A549 (cell line): ENCODE measurements around the gene SCYGR2.

Experiments used
- BCL3 ChIP-seq: fragments of >200 bp; sonication (Bioruptor Twin); formaldehyde crosslinking; IDR thresholded peaks from 3 replicates; pipeline ENCODE4 v1.6.1; 2016
- CTCF ChIP-seq: fragments of >200 bp; sonication (Bioruptor Twin); formaldehyde crosslinking; IDR thresholded peaks from 3 replicates; pipeline ENCODE4 v1.5.1; 2016
- E2F6 ChIP-seq: IDR thresholded peaks from 2 replicates; pipeline ENCODE4 v1.6.1; 2012; ENCODE audit warnings: low read depth, borderline replicate concordance
- ELK1 ChIP-seq: fragments of 150-350 bp; IDR thresholded peaks from 2 replicates; pipeline ENCODE4 v1.6.1; 2014; ENCODE audit warnings: low read depth, mild to moderate bottlenecking, low read length
- EP300 ChIP-seq, 2 experiments: fragments of >200 bp; sonication (Bioruptor Twin); formaldehyde crosslinking; IDR thresholded peaks; 2 replicates in 1 of 2; 3 replicates in 1 of 2; pipeline ENCODE4 v1.6.1; 2016 to 2017
- JUN ChIP-seq, 2 experiments: fragments of >200 bp; sonication (Bioruptor Twin); formaldehyde crosslinking; IDR thresholded peaks; 2 replicates in 1 of 2; 3 replicates in 1 of 2; pipeline ENCODE4 v1.6.1; 2016 to 2017
- KDM1A ChIP-seq: fragments of 200-600 bp; sonication (generic); IDR thresholded peaks from 2 replicates; pipeline ENCODE4 v1.6.1; 2016; ENCODE audit warnings: low read depth, mild to moderate bottlenecking
- MAFK ChIP-seq: fragments of 450-650 bp; IDR thresholded peaks from 2 replicates; pipeline ENCODE4 v1.6.1; 2014; ENCODE audit not compliant: partially characterized antibody
- MAX ChIP-seq: IDR thresholded peaks from 2 replicates; pipeline ENCODE4 v1.6.1; 2012
- POLR2A ChIP-seq: IDR thresholded peaks from 2 replicates; pipeline ENCODE4 v1.6.1; 2012; ENCODE audit warnings: mild to moderate bottlenecking, low read length
- RAD21 ChIP-seq, 2 experiments: fragments of >200 bp in 1 of 2; sonication (Bioruptor Twin) in 1 of 2; formaldehyde crosslinking in 1 of 2; IDR thresholded peaks in 1 of 2; conservative IDR thresholded peaks in 1 of 2; 2 replicates in 1 of 2; 3 replicates in 1 of 2; pipeline ENCODE4 v1.6.1; 2012 to 2018; ENCODE audit warnings: inconsistent platforms in 1 of 2
- REST ChIP-seq: fragments of 200-600 bp; sonication (generic); IDR thresholded peaks from 2 replicates; pipeline ENCODE4 v1.6.1; 2016; ENCODE audit warnings: antibody characterized with exemption, mild to moderate bottlenecking, moderate library complexity
- RFX5 ChIP-seq: fragments of 450-650 bp; IDR thresholded peaks from 2 replicates; pipeline ENCODE4 v1.7.1; 2014; ENCODE audit warnings: antibody characterized with exemption, mild to moderate bottlenecking, moderate library complexity

- TF ChIP-seq RAD21 (conservative IDR thresholded peaks at IDR 0.05 in 1 of 2, IDR thresholded peaks at IDR 0.05 in 1 of 2) (no peak), CTCF (no peak), JUN (IDR thresholded peaks at IDR 0.05) (no peak), MAFK (no peak), E2F6 (no peak), BCL3 (no peak), MAX (no peak), RFX5 (no peak), POLR2A (no peak), ELK1 (no peak), KDM1A (no peak), EP300 (IDR thresholded peaks at IDR 0.05) (no peak), REST (no peak)
Measured at GRCh38 chr2:227602358-227602757, 3.7 kb downstream of the SCYGR2 start.
